H1 (cell line): ENCODE data around the gene ETV5. TPM values are rescaled to one million over a fixed set of nuclear protein-coding genes. Genes with fewer than 3 reads are reported as not detected.

Experiments used
- RXRA ChIP-seq: IDR thresholded peaks from 2 replicates; pipeline ENCODE4 v1.6.1; 2011; ENCODE audit warnings: low read depth, mild to moderate bottlenecking, low read length, moderate library complexity; ENCODE audit not compliant: insufficient read depth
- SAP30 ChIP-seq: fragments of 300-600 bp; sonication (generic); IDR thresholded peaks from 2 replicates; pipeline ENCODE4 v1.7.1; 2012; ENCODE audit warnings: low read length, moderate library complexity, mild to moderate bottlenecking, inconsistent platforms; ENCODE audit not compliant: insufficient read depth, insufficient replicate concordance
- polyA plus RNA-seq, 7 experiments: library from polyadenylated mRNA; depleted of rRNA in 3 of 7; stranded (reverse) in 5 of 7; unstranded in 2 of 7; fragments of >200 nt in 5 of 7; fragments of 200-250 nt in 2 of 7; gene quantifications; 1 replicate in 5 of 7; 2 replicates in 1 of 7; 4 replicates in 1 of 7; pipeline versions ENCODE4 v1.2.1 to v1.2.3, GENCODE V29; 2011 to 2013; ENCODE audit warnings: missing spikeins in 2 of 7, mixed read lengths in 2 of 7
- total RNA-seq: library from RNA; stranded (reverse); fragmentation: NEBNext Ultra II Directional; extraction: Animal tissue kit (Norgen Biotek cat#: 25700); gene quantifications from 2 replicates; pipeline ENCODE4 v1.2.1, GENCODE V29; 2021

ETV5 gene
- total and polyA plus RNA-seq, 2 of the 8 experiments (the other 6 are each of a cell fraction or from before 2014, with no cell fraction given), result 13.1 to 36.9 TPM

DNA sequence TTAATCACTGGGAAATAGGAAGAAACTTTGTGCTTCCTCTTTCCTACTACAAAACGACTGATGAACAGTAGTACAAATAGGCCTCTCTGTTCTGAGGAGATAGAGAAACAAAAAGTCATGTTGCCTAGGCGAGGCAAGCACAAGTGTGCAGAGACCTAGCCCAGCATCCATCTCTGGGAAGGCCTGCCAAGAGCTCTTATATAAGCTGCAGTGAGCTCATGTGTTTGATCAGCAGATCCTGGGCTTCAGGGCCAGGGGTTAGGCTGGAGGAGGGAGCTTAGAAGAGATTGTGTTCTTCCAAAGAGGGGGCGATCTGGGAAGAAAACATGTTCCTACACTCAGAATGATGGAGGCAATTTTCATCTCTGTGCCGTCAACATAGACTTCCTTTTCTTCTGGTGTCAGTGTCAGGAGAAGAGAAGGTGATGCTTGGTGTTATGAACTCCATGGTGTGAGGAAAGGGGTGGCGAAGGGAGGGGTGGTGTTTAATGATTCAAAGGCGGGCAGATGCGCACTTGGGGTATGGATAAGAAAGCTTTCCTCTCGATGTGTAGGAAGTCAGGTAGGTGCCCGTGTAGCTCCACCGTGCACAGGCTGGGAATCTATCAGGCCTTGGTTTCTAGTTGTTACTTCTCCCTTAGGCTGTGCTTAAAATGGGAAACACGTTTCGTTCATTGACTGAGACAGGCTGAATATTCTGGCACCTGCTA lies 29.5 kb upstream of the ETV5 start (continued):
- TF ChIP-seq SAP30 (no peak), RXRA (no peak)
